Stimulated activated CD4-positive, alpha-beta T cell treated with anti-CD3 and anti-CD28 coated beads, Interleukin-2, amount 100 ng/mL, for 24 hours (primary cell): Measurements from ENCODE around the gene NELL1.

Experiments
- DNase-seq, 2 donors: peaks; one replicate each; pipeline ENCODE4 v3.0.0-alpha.2; 2020

The NELL1 gene

GRCh38 chr11:21447871-21448270 lies 778.5 kb downstream of the NELL1 start:
- DNase-seq, result no peak

- DNase-seq, result no peak
Measured at GRCh38 chr11:21456186-21456585, 786.8 kb downstream of the NELL1 start.

- no peak for DNase-seq
Measured at GRCh38 chr11:21460082-21460481, 790.7 kb downstream of the NELL1 start.

GRCh38 chr11:21461701-21462100 lies 792.3 kb downstream of the NELL1 start:
- no peak for DNase-seq

- no peak for DNase-seq
Measured at GRCh38 chr11:21464601-21465193, 795.3 kb downstream of the NELL1 start.

GRCh38 chr11:21465203-21465602 lies 795.8 kb downstream of the NELL1 start:
- DNase-seq, result no peak

- no peak for DNase-seq
Measured at GRCh38 chr11:21465920-21466319, 796.5 kb downstream of the NELL1 start.

GRCh38 chr11:21470521-21470920 lies 801.1 kb downstream of the NELL1 start:
- no peak for DNase-seq

- DNase-seq, result no peak
Measured at GRCh38 chr11:21472261-21472660, 802.9 kb downstream of the NELL1 start.

GRCh38 chr11:21474529-21474928 lies 805.1 kb downstream of the NELL1 start:
- no peak for DNase-seq

GRCh38 chr11:21475276-21475675 lies 805.9 kb downstream of the NELL1 start:
- no peak for DNase-seq

- DNase-seq, result no peak
Measured at GRCh38 chr11:21476588-21476987, 807.2 kb downstream of the NELL1 start.

GRCh38 chr11:21480240-21480639 lies 810.9 kb downstream of the NELL1 start:
- no peak for DNase-seq

- no peak for DNase-seq
Measured at GRCh38 chr11:21481255-21481654, 811.9 kb downstream of the NELL1 start.

GRCh38 chr11:21484039-21484438 lies 814.7 kb downstream of the NELL1 start:
- no peak for DNase-seq

- DNase-seq, result no peak
Measured at GRCh38 chr11:21485006-21485405, 815.6 kb downstream of the NELL1 start.

GRCh38 chr11:21485426-21485825 lies 816.0 kb downstream of the NELL1 start:
- no peak for DNase-seq

GRCh38 chr11:21489416-21490115 lies 820.2 kb downstream of the NELL1 start:
- DNase-seq, result no peak

- DNase-seq, result no peak
Measured at GRCh38 chr11:21492931-21493330, 823.5 kb downstream of the NELL1 start.

GRCh38 chr11:21494946-21495345 lies 825.6 kb downstream of the NELL1 start:
- no peak for DNase-seq

- DNase-seq, result no peak
Measured at GRCh38 chr11:21495879-21496278, 826.5 kb downstream of the NELL1 start.

- no peak for DNase-seq
Measured at GRCh38 chr11:21501245-21501644, 831.9 kb downstream of the NELL1 start.

- no peak for DNase-seq
Measured at GRCh38 chr11:21505070-21505469, 835.7 kb downstream of the NELL1 start.

- DNase-seq, result peak in 1 of 2 donors; percentile 57
Measured at GRCh38 chr11:21511835-21512440, 842.6 kb downstream of the NELL1 start.
